Fibroblast of the aortic adventitia (primary cell): Measurements from ENCODE around the gene SOD1. TPM values are rescaled to one million over a fixed set of nuclear protein-coding genes. Genes with fewer than 3 reads are reported as not detected.

Experiments
- DNase-seq: peaks from one replicate; pipeline ENCODE4 v3.0.0-alpha.2; 2010; ENCODE audit warnings: low read depth
- H3K4me3 ChIP-seq: 2 replicates; pipeline ENCODE4 v1.5.1; 2011; ENCODE audit warnings: low read depth, mild to moderate bottlenecking, control low read depth, low read length, moderate library complexity
- total RNA-seq: library from RNA; depleted of rRNA; stranded (reverse); fragments of >200 nt; gene quantifications from 2 replicates; pipeline ENCODE4 v1.2.3, GENCODE V29; 2012; ENCODE audit warnings: low replicate concordance
- TF ChIP-seq, protein P1 (sequence below): IDR thresholded peaks from 2 replicates; pipeline ENCODE4 v1.5.1; 2011; ENCODE audit warnings: mild to moderate bottlenecking, low read length, control low read depth, inconsistent platforms; ENCODE audit not compliant: insufficient read depth

SOD1 gene
- total RNA-seq, 1 donor: 217 TPM

DNA sequence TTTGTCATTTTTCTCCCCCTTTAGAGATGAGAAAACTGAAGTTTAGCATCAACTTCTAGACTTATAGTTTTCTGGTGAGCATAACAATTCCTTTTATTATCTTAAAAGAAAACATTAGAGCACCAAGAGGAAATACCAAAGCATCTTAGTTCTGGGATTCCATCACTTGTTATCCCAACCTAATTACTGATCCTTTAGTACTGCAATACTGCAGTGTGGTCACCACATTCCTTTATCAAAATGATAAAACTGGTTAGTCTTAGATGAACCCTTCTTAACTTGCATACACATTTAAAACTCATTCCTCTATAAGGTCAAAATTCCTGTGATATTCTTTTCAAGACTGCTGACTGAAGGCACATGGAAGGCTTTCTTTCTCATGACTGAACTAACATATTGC is 23.1 kb downstream of the SOD1 start:
- H3K4me3 ChIP-seq: no peak overlapping the region
- peak; percentile 49 for DNase-seq
- TF ChIP-seq, protein P1, sequence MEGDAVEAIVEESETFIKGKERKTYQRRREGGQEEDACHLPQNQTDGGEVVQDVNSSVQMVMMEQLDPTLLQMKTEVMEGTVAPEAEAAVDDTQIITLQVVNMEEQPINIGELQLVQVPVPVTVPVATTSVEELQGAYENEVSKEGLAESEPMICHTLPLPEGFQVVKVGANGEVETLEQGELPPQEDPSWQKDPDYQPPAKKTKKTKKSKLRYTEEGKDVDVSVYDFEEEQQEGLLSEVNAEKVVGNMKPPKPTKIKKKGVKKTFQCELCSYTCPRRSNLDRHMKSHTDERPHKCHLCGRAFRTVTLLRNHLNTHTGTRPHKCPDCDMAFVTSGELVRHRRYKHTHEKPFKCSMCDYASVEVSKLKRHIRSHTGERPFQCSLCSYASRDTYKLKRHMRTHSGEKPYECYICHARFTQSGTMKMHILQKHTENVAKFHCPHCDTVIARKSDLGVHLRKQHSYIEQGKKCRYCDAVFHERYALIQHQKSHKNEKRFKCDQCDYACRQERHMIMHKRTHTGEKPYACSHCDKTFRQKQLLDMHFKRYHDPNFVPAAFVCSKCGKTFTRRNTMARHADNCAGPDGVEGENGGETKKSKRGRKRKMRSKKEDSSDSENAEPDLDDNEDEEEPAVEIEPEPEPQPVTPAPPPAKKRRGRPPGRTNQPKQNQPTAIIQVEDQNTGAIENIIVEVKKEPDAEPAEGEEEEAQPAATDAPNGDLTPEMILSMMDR: no peak

DNA sequence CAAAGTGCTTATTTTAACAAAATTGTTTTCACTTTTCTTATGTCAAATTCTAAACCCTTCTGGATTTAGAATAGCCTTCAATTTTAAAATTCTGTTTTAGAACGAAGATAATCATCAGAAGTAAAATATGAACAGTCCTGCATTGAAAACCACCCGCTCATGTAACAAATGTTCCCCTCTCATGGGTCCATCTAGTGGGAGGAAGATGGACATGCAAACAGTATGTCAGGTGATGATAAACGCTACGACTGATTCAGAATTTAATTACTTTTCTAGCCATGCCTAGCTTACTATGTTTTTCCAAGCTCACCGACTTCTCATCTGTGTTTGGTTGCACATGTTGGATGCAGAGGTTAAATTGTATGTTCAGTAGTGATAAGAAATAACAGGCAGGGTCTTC is 23.5 kb downstream of the SOD1 start:
- H3K4me3 ChIP-seq: no peak overlapping the region
- TF ChIP-seq, protein P1: no peak
- no peak for DNase-seq

DNA sequence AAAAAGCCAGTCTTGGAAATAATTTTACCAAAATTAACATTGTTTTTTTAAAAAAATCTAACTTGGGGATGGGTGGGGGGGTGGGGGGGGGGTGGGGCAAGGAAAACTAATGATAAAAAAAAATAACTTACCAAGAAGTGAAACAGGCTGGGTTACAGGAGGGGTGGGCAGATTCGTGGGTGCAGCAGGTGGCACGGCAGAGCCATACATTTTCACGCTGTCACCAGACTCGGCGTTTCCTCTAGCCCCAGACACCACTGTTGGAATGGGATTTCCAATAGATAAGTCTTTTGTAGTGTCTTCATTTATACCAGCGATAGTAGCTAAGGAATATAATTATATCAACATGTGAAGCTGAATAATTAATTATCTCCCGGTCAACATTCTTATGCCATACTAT is 25.4 kb downstream of the SOD1 start:
- DNase-seq: no peak
- no peak overlapping the region for H3K4me3 ChIP-seq
- TF ChIP-seq, protein P1: no peak

DNA sequence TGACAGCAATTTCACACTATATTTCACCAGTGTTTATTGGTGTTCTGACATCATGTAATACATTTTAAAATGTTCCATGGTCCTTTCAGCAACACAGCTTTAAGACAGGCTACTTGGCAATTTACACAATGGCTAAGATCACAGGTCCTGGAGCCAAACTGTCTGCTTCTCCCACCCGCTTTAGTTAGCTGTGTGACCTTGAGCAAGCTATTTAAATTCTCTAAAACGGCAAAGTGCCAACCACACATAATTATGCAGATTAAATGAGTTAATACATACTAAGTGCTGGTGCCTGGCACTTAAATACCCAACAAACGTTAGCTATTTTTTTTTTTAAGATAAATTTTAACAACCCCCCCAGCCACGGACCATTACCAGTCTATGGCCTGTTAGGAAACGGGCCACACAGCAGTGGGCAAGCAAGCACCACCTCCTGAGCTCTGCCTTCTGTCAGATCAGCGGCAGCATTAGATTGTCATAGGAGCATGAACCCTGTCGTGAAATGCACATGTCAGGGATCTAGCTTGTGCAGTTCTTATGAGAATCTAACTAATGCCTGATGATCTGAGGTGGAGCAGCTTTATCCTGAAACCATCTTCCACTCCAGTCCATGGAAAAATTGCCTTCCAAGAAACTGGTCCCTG is 26.9 kb downstream of the SOD1 start:
- H3K4me3 ChIP-seq: no peak overlapping the region
- TF ChIP-seq, protein P1: no peak
- no peak for DNase-seq

DNA sequence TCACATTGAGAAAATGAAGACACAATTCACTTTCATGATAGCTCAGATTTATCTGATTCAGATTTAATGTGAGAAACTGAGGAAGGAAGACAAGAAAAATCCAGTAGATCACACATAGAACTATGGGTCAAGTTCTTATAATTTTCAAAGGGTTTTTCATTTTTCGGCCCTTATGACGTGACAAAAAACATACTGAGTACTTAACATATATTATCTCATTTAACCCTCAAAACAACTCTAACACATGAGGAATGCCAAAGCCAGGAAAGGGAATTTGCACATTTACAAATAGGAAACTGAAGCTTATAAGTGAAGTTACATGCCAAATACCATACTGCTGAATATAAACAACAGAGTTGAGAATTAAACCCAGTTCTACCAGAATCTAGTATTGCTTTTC is 27.6 kb downstream of the SOD1 start:
- TF ChIP-seq, protein P1: no peak
- H3K4me3 ChIP-seq: no peak overlapping the region
- DNase-seq: no peak

DNA sequence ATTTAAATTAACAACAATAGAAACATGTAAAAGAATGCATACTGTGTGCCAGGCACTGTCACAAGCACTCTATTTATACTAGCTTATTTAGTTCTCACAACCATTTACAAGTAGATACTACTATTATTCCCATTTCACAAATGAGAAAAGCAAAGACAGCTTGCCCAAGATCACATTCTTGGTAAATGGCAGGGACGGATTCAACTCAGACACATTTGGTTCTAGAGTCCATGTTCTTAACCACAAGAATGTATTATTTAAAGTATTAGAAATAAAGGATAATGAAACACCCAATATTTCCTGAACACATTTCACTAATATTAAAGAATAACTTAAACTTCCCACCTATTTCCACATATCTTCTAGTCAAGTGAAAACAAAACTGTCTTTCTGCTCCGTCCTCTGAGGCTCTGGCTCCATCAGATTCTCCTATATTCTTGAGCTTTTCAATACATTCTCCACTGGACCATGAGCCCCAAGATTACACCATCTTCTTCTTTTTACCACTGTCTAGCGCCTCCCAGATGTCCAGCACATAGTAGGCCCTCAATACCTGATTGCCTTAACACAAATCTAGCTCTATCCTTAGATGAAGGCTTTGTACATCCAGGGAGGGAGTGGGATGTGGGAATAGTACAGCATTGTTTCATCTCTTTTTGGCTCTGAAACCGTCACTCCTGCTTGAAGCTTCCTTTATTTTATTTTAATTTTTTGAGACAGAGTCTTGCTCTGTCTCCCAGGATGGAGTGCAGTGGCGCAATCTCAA is 29.3 kb downstream of the SOD1 start:
- no peak overlapping the region for H3K4me3 ChIP-seq
- TF ChIP-seq, protein P1: no peak
- no peak for DNase-seq
